Activated naive CD8-positive, alpha-beta T cell (primary cell): Measurements from ENCODE around the gene BCAM.
"Not testable (repeated sequence)": the region's sequence is repeated elsewhere in the genome, so short reads cannot be mapped to it uniquely, and the experiment has no call there.

ENCODE experiments used
- H3K27ac Mint-ChIP-seq: one replicate; pipeline ENCODE4 v1.8.0; 2021; ENCODE audit warnings: mixed read lengths
- H3K27me3 Mint-ChIP-seq: one replicate; pipeline ENCODE4 v1.8.0; 2021; ENCODE audit warnings: mixed read lengths
- H3K36me3 Mint-ChIP-seq: one replicate; pipeline ENCODE4 v1.8.0; 2021; ENCODE audit warnings: mixed read lengths
- H3K4me1 Mint-ChIP-seq: one replicate; pipeline ENCODE4 v1.8.0; 2021; ENCODE audit warnings: low read depth, mixed read lengths
- H3K4me3 Mint-ChIP-seq: one replicate; pipeline ENCODE4 v1.8.0; 2021; ENCODE audit warnings: mild to moderate bottlenecking, mixed read lengths
- H3K9me3 Mint-ChIP-seq: one replicate; pipeline ENCODE4 v1.8.0; 2021; ENCODE audit warnings: low read depth, mixed read lengths

BCAM gene

GRCh38 chr19:44848036-44848811 is 39.3 kb downstream of the BCAM start:
- H3K36me3 Mint-ChIP-seq, result no peaks in the 10 kb centered on the region
- H3K4me3 Mint-ChIP-seq, result peak overlapping the region; percentile 17
- no peak overlapping the region for H3K27ac Mint-ChIP-seq
- peaks cover 21% of the 10 kb centered on the region for H3K4me1 Mint-ChIP-seq
- H3K9me3 Mint-ChIP-seq, result no peaks in the 10 kb centered on the region
- H3K27me3 Mint-ChIP-seq, result peaks cover 4% of the 10 kb centered on the region

- Mint-ChIP-seq H3K9me3 (no peaks in the 10 kb centered on the region), H3K4me3 (peak overlapping the region; percentile 17), H3K36me3 (no peaks in the 10 kb centered on the region), H3K27me3 (peaks cover 7% of the 10 kb centered on the region), H3K4me1 (peaks cover 21% of the 10 kb centered on the region), H3K27ac (no peak overlapping the region)
Observed at GRCh38 chr19:44848812-44849447, 40.0 kb downstream of the BCAM start.

GRCh38 chr19:44850641-44851109 is 41.8 kb downstream of the BCAM start:
- Mint-ChIP-seq H3K36me3 (no peaks in the 10 kb centered on the region), H3K27me3 (peaks cover 7% of the 10 kb centered on the region), H3K4me1 (peaks cover 13% of the 10 kb centered on the region), H3K9me3 (no peaks in the 10 kb centered on the region), H3K4me3 (no peak overlapping the region), H3K27ac (no peak overlapping the region)

- no peak overlapping the region for H3K27ac Mint-ChIP-seq
- peaks cover 13% of the 10 kb centered on the region for H3K4me1 Mint-ChIP-seq
- no peaks in the 10 kb centered on the region for H3K9me3 Mint-ChIP-seq
- no peak overlapping the region for H3K4me3 Mint-ChIP-seq
- H3K36me3 Mint-ChIP-seq, result no peaks in the 10 kb centered on the region
- H3K27me3 Mint-ChIP-seq, result peaks cover 7% of the 10 kb centered on the region
Observed at GRCh38 chr19:44851427-44851826, 42.5 kb downstream of the BCAM start.

- H3K27ac Mint-ChIP-seq, result no peak overlapping the region
- H3K4me1 Mint-ChIP-seq, result no peaks in the 10 kb centered on the region
- H3K36me3 Mint-ChIP-seq, result no peaks in the 10 kb centered on the region
- H3K9me3 Mint-ChIP-seq, result no peaks in the 10 kb centered on the region
- no peak overlapping the region for H3K4me3 Mint-ChIP-seq
- H3K27me3 Mint-ChIP-seq, result peaks cover 3% of the 10 kb centered on the region
Observed at GRCh38 chr19:44855606-44856005, 46.7 kb downstream of the BCAM start.

- Mint-ChIP-seq H3K4me1 (no peaks in the 10 kb centered on the region), H3K27me3 (peaks cover 3% of the 10 kb centered on the region), H3K9me3 (no peaks in the 10 kb centered on the region), H3K4me3 (no peak overlapping the region), H3K36me3 (no peaks in the 10 kb centered on the region), H3K27ac (no peak overlapping the region)
Observed at GRCh38 chr19:44856421-44857083, 47.6 kb downstream of the BCAM start.

- peaks cover 4% of the 10 kb centered on the region for H3K27me3 Mint-ChIP-seq
- H3K4me1 Mint-ChIP-seq, result no peaks in the 10 kb centered on the region
- no peak overlapping the region for H3K4me3 Mint-ChIP-seq
- no peaks in the 10 kb centered on the region for H3K9me3 Mint-ChIP-seq
- H3K36me3 Mint-ChIP-seq, result no peaks in the 10 kb centered on the region
- H3K27ac Mint-ChIP-seq, result no peak overlapping the region
Observed at GRCh38 chr19:44857837-44858236, 48.9 kb downstream of the BCAM start.

GRCh38 chr19:44861576-44861975 is 52.7 kb downstream of the BCAM start:
- not testable (repeated sequence) for H3K27me3 Mint-ChIP-seq, H3K9me3 Mint-ChIP-seq, H3K4me3 Mint-ChIP-seq, H3K27ac Mint-ChIP-seq, H3K4me1 Mint-ChIP-seq, H3K36me3 Mint-ChIP-seq

GRCh38 chr19:44863990-44864389 is 55.1 kb downstream of the BCAM start:
- Mint-ChIP-seq H3K4me1 (no peaks in the 10 kb centered on the region), H3K36me3 (no peaks in the 10 kb centered on the region), H3K27ac (no peak overlapping the region), H3K27me3 (peaks cover 2% of the 10 kb centered on the region), H3K9me3 (no peaks in the 10 kb centered on the region), H3K4me3 (no peak overlapping the region)

- peaks cover 2% of the 10 kb centered on the region for H3K27me3 Mint-ChIP-seq
- H3K27ac Mint-ChIP-seq, result no peak overlapping the region
- H3K4me3 Mint-ChIP-seq, result no peak overlapping the region
- H3K4me1 Mint-ChIP-seq, result no peaks in the 10 kb centered on the region
- H3K9me3 Mint-ChIP-seq, result no peaks in the 10 kb centered on the region
- H3K36me3 Mint-ChIP-seq, result no peaks in the 10 kb centered on the region
Observed at GRCh38 chr19:44865196-44865767, 56.4 kb downstream of the BCAM start.

- Mint-ChIP-seq H3K36me3 (no peaks in the 10 kb centered on the region), H3K9me3 (no peaks in the 10 kb centered on the region), H3K27ac (no peak overlapping the region), H3K4me3 (no peak overlapping the region), H3K27me3 (peaks cover 2% of the 10 kb centered on the region), H3K4me1 (no peaks in the 10 kb centered on the region)
Observed at GRCh38 chr19:44866664-44867063, 57.8 kb downstream of the BCAM start.

- no peaks in the 10 kb centered on the region for H3K27me3 Mint-ChIP-seq
- H3K36me3 Mint-ChIP-seq, result no peaks in the 10 kb centered on the region
- H3K27ac Mint-ChIP-seq, result no peak overlapping the region
- H3K9me3 Mint-ChIP-seq, result no peaks in the 10 kb centered on the region
- no peak overlapping the region for H3K4me3 Mint-ChIP-seq
- no peaks in the 10 kb centered on the region for H3K4me1 Mint-ChIP-seq
Observed at GRCh38 chr19:44867578-44867977, 58.7 kb downstream of the BCAM start.

- Mint-ChIP-seq H3K9me3 (no peaks in the 10 kb centered on the region), H3K27ac (no peak overlapping the region), H3K36me3 (no peaks in the 10 kb centered on the region), H3K4me1 (no peaks in the 10 kb centered on the region), H3K27me3 (no peaks in the 10 kb centered on the region), H3K4me3 (no peak overlapping the region)
Observed at GRCh38 chr19:44869733-44870470, 61.0 kb downstream of the BCAM start.
